Measurements from ENCODE around the gene MAPK10.

GRCh38 chr4:86089781-86090323 is 270.0 kb downstream of the MAPK10 start:
- TF ChIP-seq MAX (IDR thresholded peaks at IDR 0.05; ENCODE audit: low read depth, low read length) (no peak), CTCF (IDR thresholded peaks at IDR 0.05; ENCODE audit: low read depth, low read length) (no peak), POLR2A (IDR thresholded peaks at IDR 0.05; ENCODE audit: extremely low read depth, insufficient read length) (no peak)

Measured in NB4 (cell line).